Mesendoderm (in vitro differentiated cells): ENCODE measurements around the gene PLA2G6.

Experiments
- DNase-seq: peaks from one replicate; pipeline ENCODE4 v3.0.0; 2013
- H2AK5ac ChIP-seq: 2 replicates; pipeline ENCODE4 v1.6.1; 2013; ENCODE audit warnings: low read length, inconsistent platforms
- H2BK120ac ChIP-seq: 2 replicates; pipeline ENCODE4 v1.6.1; 2013; ENCODE audit warnings: low read depth, mild to moderate bottlenecking, low read length, moderate library complexity, mixed read lengths
- H2BK15ac ChIP-seq: replicated peaks from 2 replicates; pipeline ENCODE4 v1.6.1; 2013; ENCODE audit warnings: low read depth, mild to moderate bottlenecking, moderate library complexity
- H2BK5ac ChIP-seq: 2 replicates; pipeline ENCODE4 v1.6.1; 2013; ENCODE audit warnings: low read length, inconsistent platforms
- H3K18ac ChIP-seq: 2 replicates; pipeline ENCODE4 v1.6.1; 2013; ENCODE audit warnings: mild to moderate bottlenecking, low read length, mixed read lengths
- H3K23ac ChIP-seq: one replicate; pipeline ENCODE4 v1.6.1; 2013; ENCODE audit warnings: low read length
- H3K27ac ChIP-seq: 2 replicates; pipeline ENCODE4 v1.5.1; 2013; ENCODE audit warnings: low read depth, mild to moderate bottlenecking, inconsistent platforms, low read length, moderate library complexity
- H3K27me3 ChIP-seq: 2 replicates; pipeline ENCODE4 v1.6.1; 2013; ENCODE audit warnings: low read length, control low read depth, mild to moderate bottlenecking, inconsistent platforms; ENCODE audit not compliant: insufficient read depth, poor library complexity
- H3K36me3 ChIP-seq: 2 replicates; pipeline ENCODE4 v1.6.1; 2013; ENCODE audit warnings: low read length, inconsistent platforms; ENCODE audit not compliant: control insufficient read depth, insufficient read depth
- H3K4ac ChIP-seq: one replicate; pipeline ENCODE4 v1.6.1; 2013; ENCODE audit warnings: low read depth, mild to moderate bottlenecking, low read length, moderate library complexity
- H3K4me1 ChIP-seq: 2 replicates; pipeline ENCODE4 v1.6.1; 2013; ENCODE audit warnings: low read depth, low read length, inconsistent platforms; ENCODE audit not compliant: control insufficient read depth
- H3K4me2 ChIP-seq: 2 replicates; pipeline ENCODE4 v1.6.1; 2013; ENCODE audit warnings: low read length
- H3K4me3 ChIP-seq: 2 replicates; pipeline ENCODE4 v1.5.1; 2013; ENCODE audit warnings: mild to moderate bottlenecking, low read length
- H3K56ac ChIP-seq: one replicate; pipeline ENCODE4 v1.6.1; 2013; ENCODE audit warnings: low read length
- H3K79me1 ChIP-seq: 2 replicates; pipeline ENCODE4 v1.6.1; 2013; ENCODE audit warnings: low read length, inconsistent platforms
- H3K79me2 ChIP-seq: 2 replicates; pipeline ENCODE4 v1.6.1; 2013; ENCODE audit warnings: mild to moderate bottlenecking, low read length; ENCODE audit not compliant: control insufficient read depth, insufficient read depth
- H3K9ac ChIP-seq: 2 replicates; pipeline ENCODE4 v1.6.1; 2013; ENCODE audit warnings: low read length, inconsistent platforms
- H4K5ac ChIP-seq: one replicate; pipeline ENCODE4 v1.6.1; 2013; ENCODE audit warnings: low read length
- H4K8ac ChIP-seq: one replicate; pipeline ENCODE4 v1.6.1; 2013; ENCODE audit warnings: low read depth, mild to moderate bottlenecking, control low read depth, low read length, moderate library complexity
- WGBS: extraction: QIAGEN DNeasy Blood & Tissue Kit; methylation state at CpG from one replicate; pipeline ENCODE4 v1.1.7; 2013; ENCODE audit warnings: low lambda C conversion rate, missing lambda C conversion rate; ENCODE audit not compliant: insufficient coverage; ENCODE audit errors: extremely low coverage; 5-methylcytosine and 5-hydroxymethylcytosine counted together

PLA2G6 gene

GRCh38 chr22:38071421-38072321 lies 110.0 kb downstream of the PLA2G6 start:
- H2AK5ac ChIP-seq, result no peak overlapping the region
- no peaks in the 10 kb centered on the region for H3K4me1 ChIP-seq
- no peak overlapping the region for H3K27ac ChIP-seq
- H3K4me2 ChIP-seq, result no peak overlapping the region
- H2BK5ac ChIP-seq, result no peak overlapping the region
- H3K18ac ChIP-seq, result no peak overlapping the region
- H4K5ac ChIP-seq, result no peak overlapping the region
- no peaks in the 10 kb centered on the region for H3K27me3 ChIP-seq
- WGBS, result no CpG with 5 or more reads among the region's 22 CpGs
- no peaks in the 10 kb centered on the region for H3K79me2 ChIP-seq
- H3K9ac ChIP-seq, result no peak overlapping the region
- no peak overlapping the region for H2BK15ac ChIP-seq
- no peak overlapping the region for H3K4me3 ChIP-seq
- H3K36me3 ChIP-seq, result no peaks in the 10 kb centered on the region
- no peak for DNase-seq
- H3K56ac ChIP-seq, result no peak overlapping the region
- no peak overlapping the region for H3K23ac ChIP-seq
- no peak overlapping the region for H4K8ac ChIP-seq
- H2BK120ac ChIP-seq, result no peak overlapping the region
- H3K4ac ChIP-seq, result no peak overlapping the region
- H3K79me1 ChIP-seq, result no peaks in the 10 kb centered on the region

GRCh38 chr22:38070250-38070921 lies 111.2 kb downstream of the PLA2G6 start:
- no CpG with 5 or more reads among the region's 11 CpGs for WGBS
- no peak overlapping the region for H4K5ac ChIP-seq
- H3K79me1 ChIP-seq, result no peaks in the 10 kb centered on the region
- no peak overlapping the region for H3K23ac ChIP-seq
- no peaks in the 10 kb centered on the region for H3K79me2 ChIP-seq
- H3K4ac ChIP-seq, result no peak overlapping the region
- no peak overlapping the region for H3K56ac ChIP-seq
- H3K4me2 ChIP-seq, result no peak overlapping the region
- no peaks in the 10 kb centered on the region for H3K27me3 ChIP-seq
- no peak overlapping the region for H3K9ac ChIP-seq
- H3K27ac ChIP-seq, result no peak overlapping the region
- H2BK5ac ChIP-seq, result no peak overlapping the region
- no peak overlapping the region for H2BK120ac ChIP-seq
- H3K18ac ChIP-seq, result no peak overlapping the region
- no peaks in the 10 kb centered on the region for H3K36me3 ChIP-seq
- no peak overlapping the region for H3K4me3 ChIP-seq
- DNase-seq, result no peak
- H3K4me1 ChIP-seq, result no peaks in the 10 kb centered on the region
- no peak overlapping the region for H2BK15ac ChIP-seq
- no peak overlapping the region for H2AK5ac ChIP-seq
- no peak overlapping the region for H4K8ac ChIP-seq

- H3K27me3 ChIP-seq, result no peaks in the 10 kb centered on the region
- H3K18ac ChIP-seq, result no peak overlapping the region
- H3K4me3 ChIP-seq, result no peak overlapping the region
- H3K56ac ChIP-seq, result no peak overlapping the region
- no peak overlapping the region for H4K5ac ChIP-seq
- no peak overlapping the region for H4K8ac ChIP-seq
- no peak overlapping the region for H2BK5ac ChIP-seq
- H3K4ac ChIP-seq, result no peak overlapping the region
- no peak overlapping the region for H3K9ac ChIP-seq
- H3K36me3 ChIP-seq, result peaks cover 3% of the 10 kb centered on the region
- H3K23ac ChIP-seq, result no peak overlapping the region
- H3K79me2 ChIP-seq, result no peaks in the 10 kb centered on the region
- H3K4me2 ChIP-seq, result no peak overlapping the region
- WGBS, result no CpG with 5 or more reads among the region's 21 CpGs
- no peaks in the 10 kb centered on the region for H3K79me1 ChIP-seq
- H3K4me1 ChIP-seq, result no peaks in the 10 kb centered on the region
- H2BK15ac ChIP-seq, result no peak overlapping the region
- no peak overlapping the region for H2AK5ac ChIP-seq
- H3K27ac ChIP-seq, result no peak overlapping the region
- no peak overlapping the region for H2BK120ac ChIP-seq
- no peak for DNase-seq
These were observed 112.0 kb downstream of the PLA2G6 start for GRCh38 chr22:38069372-38070249.

DNA sequence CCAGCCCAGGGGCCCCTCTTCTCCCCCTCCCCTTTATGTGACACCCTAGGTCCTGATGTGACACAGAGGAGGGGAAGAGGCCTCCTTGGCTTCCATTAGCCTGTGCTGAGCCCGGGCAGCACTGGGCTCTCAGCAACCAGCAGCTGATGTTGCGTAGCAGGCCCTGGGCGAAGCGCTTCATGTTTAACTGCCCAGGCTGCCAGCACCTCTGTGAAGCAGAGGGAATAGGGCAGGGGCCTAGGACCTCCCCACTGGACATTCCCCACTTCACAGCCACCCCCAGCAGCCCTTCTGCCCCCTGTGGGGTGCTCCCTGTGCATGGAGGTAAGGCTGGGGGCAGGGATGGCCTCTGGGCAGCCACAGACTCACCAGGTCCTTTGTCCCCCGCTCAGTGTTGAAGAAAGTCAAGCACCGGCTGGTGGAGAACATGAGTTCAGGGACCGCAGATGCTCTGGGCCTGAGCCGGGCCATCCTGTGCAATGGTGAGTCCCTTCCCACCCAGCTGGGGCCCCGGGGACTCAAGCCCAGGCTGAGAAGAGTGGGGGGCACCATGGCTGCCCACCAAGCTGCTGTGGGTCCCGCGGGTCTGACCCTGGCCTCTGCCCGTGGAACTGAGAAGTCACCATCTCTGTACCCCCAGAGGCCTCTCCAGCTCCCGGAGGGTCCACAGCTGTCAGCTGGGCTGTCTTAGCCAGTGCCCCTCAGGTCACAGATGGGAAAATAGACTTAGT lies 112.8 kb downstream of the PLA2G6 start:
- Histone ChIP-seq H3K4ac (no peak overlapping the region), H3K4me1 (no peaks in the 10 kb centered on the region), H3K36me3 (peaks cover 3% of the 10 kb centered on the region), H4K5ac (no peak overlapping the region), H3K79me2 (no peaks in the 10 kb centered on the region), H3K4me3 (no peak overlapping the region), H2BK120ac (no peak overlapping the region), H3K27ac (no peak overlapping the region), H3K23ac (no peak overlapping the region), H3K9ac (no peak overlapping the region), H3K4me2 (no peak overlapping the region), H2BK15ac (no peak overlapping the region), H3K79me1 (no peaks in the 10 kb centered on the region), H3K18ac (no peak overlapping the region), H2BK5ac (no peak overlapping the region), H3K27me3 (no peaks in the 10 kb centered on the region), H2AK5ac (no peak overlapping the region), H3K56ac (no peak overlapping the region), H4K8ac (no peak overlapping the region)
- no peak for DNase-seq
- WGBS, result no CpG with 5 or more reads among the region's 13 CpGs

- Histone ChIP-seq H3K27me3 (no peaks in the 10 kb centered on the region), H3K79me1 (no peaks in the 10 kb centered on the region), H3K79me2 (no peaks in the 10 kb centered on the region), H4K5ac (no peak overlapping the region), H3K9ac (no peak overlapping the region), H3K4ac (no peak overlapping the region), H2BK5ac (no peak overlapping the region), H4K8ac (no peak overlapping the region), H3K18ac (no peak overlapping the region), H3K4me3 (no peak overlapping the region), H3K4me1 (no peaks in the 10 kb centered on the region), H2AK5ac (no peak overlapping the region), H3K56ac (no peak overlapping the region), H3K4me2 (no peak overlapping the region), H2BK15ac (no peak overlapping the region), H3K23ac (no peak overlapping the region), H3K36me3 (peaks cover 3% of the 10 kb centered on the region), H3K27ac (no peak overlapping the region), H2BK120ac (no peak overlapping the region)
- no CpG with 5 or more reads among the region's 13 CpGs for WGBS
- DNase-seq, result no peak
These were observed 113.8 kb downstream of the PLA2G6 start for GRCh38 chr22:38067761-38068360.
